Superior temporal gyrus (tissue), 1 donor: ENCODE measurements around the gene PODXL2.
"Not testable (repeated sequence)": the region's sequence is repeated elsewhere in the genome, so short reads cannot be mapped to it uniquely, and the experiment has no call there.

Source experiments
- DNase-seq: peaks from one replicate; pipeline ENCODE4 v3.0.0-alpha.2; 2016; ENCODE audit errors: extremely low spot score

The PODXL2 gene

DNA sequence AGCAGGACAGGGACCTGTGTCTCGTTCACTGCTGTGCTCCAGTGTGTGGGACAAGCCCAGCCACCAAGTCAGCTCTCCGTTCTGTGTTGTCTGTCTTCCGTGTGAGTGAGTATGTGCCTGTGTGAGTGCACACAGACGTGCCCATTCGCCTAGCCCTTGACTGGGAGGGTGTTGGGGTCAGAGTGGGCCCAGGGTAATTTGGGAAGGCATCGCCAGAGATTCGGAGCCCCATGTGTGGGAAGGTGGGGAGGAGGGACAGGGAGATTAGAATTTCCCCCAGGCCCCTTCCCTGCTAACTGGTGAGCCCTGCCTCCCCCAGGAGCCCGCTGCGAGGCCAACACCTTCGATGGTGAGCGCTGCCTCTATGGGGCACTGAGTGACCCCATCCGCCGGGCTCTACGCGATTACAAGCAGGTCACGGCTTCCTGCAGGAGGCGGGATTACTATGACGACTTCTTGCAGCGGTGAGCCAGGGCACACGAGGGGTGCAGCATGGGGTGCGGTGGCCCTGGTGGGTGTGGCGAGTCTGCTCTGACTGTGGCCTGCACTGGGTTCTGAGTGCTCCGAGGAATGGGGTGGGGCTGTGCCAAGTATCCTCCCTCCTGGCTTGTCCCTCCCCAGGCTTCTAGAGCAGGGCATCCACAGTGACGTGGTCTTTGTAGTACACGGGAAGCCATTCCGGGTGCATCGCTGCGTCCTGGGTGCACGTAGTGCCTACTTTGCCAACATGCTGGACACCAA lies 46.8 kb downstream of the PODXL2 start:
- DNase-seq: no peak

GRCh38 chr3:127676456-127676855 lies 47.5 kb downstream of the PODXL2 start:
- no peak for DNase-seq

DNA sequence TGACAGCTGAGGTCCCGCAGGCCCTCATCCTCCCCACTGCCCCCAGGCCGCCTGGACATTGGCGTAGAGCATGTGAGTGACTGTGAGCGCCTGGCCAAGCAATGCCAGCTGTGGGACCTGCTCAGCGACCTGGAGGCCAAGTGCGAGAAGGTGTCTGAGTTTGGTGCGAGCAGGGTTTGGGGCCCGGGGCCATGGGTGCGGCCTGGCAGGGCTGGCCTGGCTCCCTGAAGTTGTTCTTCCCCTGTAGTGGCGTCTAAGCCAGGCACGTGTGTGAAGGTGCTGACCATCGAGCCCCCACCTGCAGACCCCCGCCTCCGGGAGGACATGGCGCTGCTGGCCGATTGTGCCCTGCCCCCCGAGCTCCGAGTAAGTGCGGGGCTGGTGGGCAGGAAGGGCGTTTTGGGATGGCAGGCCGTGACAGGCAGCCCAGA lies 48.0 kb downstream of the PODXL2 start:
- no peak for DNase-seq

GRCh38 chr3:127677541-127678314 lies 48.7 kb downstream of the PODXL2 start:
- no peak for DNase-seq

- DNase-seq: no peak
These were observed 49.3 kb downstream of the PODXL2 start for GRCh38 chr3:127678315-127678599.

DNA sequence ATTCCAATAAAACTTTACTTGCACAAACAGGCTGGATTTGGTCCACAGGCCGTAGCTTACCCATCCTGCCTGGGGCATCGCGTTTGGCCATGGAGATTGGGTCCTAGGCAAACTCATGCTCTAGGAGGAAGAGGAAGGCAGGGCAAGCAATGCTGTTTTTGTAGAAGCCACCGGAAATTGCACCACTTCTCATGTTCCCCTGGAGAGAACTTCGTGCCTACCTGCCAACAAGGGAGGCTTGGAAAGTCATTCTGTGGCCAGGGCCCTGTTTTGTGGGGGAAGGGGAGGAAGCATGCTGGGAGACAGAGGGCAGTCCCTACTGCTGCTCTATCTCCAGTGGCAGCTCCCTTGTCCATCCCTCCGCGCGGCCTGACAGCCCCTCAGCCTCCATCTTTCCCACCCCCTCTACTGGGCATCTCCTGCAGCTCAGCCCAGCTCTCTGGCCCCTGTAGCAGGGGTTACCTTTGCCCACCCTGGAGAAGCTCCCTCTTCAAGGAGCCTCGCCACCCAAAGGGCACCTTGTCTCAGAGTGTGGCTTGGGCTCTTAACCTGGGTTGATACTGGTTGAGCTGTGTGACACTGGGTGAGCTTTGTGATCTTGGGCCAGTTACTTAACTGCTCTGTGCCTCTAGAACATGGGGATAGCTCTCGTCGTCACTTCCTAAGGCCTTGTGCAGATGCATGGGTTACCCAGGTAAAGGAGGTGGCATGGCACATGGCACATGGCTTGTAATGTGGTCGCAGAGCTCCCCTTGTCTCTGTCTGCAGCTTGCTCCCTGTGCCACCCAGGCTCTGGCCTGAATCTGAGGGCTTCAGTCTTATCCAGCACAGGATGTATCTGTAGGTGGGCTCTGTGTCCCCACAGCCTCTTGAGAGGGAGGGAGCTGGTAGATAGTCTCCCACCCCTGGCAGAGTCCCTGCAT lies 49.9 kb downstream of the PODXL2 start:
- DNase-seq: no peak

- no peak for DNase-seq
These were observed 50.7 kb downstream of the PODXL2 start for GRCh38 chr3:127679534-127680145.

DNA sequence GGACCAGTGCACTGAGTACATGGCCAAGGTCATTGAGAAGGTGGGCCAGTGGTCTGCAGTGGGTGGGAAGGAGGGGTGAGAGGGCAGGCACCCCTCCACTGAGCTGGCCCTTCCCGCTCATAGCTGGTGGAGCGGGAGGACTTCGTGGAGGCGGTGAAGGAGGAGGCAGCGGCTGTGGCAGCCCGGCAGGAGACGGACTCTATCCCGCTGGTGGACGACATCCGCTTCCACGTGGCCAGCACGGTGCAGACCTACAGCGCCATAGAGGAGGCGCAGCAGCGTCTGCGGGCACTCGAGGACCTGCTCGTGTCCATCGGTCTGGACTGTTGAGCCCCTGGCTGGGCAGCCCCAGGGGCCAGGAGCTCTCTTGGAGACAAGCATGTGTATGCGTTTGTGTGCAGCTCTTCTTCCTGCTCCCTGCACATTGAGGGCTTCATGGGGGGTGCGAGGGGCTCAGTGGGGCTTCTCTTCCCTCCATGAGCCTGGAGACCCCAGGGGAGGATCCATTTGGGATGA lies 51.2 kb downstream of the PODXL2 start:
- DNase-seq: no peak

GRCh38 chr3:127680798-127681221 lies 51.8 kb downstream of the PODXL2 start:
- no peak for DNase-seq

- not testable (repeated sequence) for DNase-seq
These were observed 53.2 kb downstream of the PODXL2 start for GRCh38 chr3:127682175-127682554.

GRCh38 chr3:127682561-127682960 lies 53.6 kb downstream of the PODXL2 start:
- DNase-seq: no peak

- no peak for DNase-seq
These were observed 56.1 kb downstream of the PODXL2 start for GRCh38 chr3:127684871-127685707.

- DNase-seq: no peak
These were observed 56.9 kb downstream of the PODXL2 start for GRCh38 chr3:127685708-127686511.

- no peak for DNase-seq
These were observed 57.5 kb downstream of the PODXL2 start for GRCh38 chr3:127686512-127686894.

DNA sequence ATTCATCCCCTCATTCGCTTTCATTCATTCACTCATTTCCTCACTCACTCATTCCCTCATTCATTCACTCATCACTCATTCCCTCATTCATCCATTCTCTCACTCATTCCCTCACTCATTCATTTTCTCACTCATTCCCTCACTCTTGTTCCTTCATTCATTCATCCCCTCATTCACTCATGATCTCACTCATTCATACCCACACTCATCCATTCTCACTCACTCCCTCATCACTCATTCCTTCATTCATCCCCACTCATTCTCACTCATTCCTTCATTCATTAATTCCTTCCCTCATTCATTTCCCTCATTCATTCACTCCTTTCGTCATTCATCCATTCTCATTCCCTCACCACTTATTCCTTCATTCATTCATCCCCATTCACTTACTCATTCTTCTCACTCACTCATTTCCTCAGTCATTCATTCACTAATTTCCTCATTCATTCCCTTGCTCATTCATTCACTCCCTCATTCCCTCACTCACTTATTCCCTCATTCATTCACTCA lies 58.3 kb downstream of the PODXL2 start:
- no peak for DNase-seq

GRCh38 chr3:127688022-127688415 lies 59.0 kb downstream of the PODXL2 start:
- no peak for DNase-seq

DNA sequence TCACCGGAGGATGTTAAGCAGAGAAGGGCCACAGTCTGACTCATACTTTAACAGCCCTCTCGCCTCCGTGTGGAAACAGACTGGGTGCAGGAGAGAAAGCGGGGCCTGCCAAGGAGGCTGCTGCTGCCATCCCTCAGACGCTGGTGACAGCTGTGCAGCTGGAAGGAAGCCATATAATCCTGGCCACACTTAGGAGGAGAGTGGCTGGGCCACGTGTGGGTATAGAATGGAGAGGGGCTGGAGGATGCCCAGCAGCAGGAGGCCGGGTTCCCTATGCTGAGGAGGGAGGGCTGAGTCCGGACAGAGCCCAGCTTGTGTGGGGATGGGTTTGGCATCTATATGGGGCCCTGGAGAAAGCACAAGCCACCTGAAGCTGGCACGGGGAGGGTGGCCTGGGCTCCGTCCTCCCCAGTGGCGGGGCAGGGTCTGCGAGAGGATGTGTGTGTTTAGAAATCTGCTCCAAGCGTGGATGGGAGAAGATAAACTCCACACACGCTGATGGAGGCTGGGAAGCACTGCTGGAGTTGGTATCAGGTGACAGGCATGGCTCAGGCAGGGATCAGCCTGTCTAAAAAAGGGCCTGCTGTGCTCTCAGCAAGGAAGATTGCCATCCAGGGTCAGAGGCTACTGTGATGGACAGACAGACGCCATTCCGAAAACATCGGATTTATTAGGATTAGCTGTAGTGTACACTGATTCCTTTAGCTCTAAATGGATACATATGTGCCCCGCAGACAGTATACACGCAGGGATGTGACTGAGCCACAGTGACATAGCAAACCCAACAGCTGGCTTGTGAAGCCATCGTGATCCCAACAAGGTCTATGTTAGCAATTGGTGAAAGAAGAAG lies 59.7 kb downstream of the PODXL2 start:
- peak; percentile 74 for DNase-seq

DNA sequence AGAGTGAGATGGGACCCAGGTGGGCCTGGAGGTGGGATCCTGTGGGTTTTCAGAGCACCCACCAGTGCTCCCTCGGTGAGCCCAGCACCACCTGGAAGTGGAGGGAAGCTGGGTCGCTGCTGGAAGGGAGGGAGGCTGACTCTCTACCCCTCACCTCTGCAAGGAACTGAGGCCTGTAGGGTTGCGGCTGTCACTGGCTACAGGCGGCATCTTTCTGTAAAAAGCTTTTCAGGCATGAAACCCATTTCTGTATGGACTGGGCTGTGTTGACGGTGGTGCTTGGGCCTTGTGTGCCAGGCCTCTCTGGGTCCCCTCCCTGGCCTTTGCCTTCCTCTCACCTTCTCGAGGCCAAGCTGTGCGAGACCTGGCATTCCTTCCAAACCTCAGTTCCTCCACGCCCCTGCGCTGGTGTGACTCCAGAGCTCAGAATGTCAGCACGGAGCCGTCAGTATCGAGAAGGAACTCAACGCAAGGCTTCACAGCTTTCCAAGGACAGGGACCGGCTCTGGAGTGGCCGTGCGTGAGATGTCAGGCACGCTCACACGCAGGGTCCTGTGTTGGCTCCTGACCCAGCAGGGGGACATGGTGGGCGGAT lies 60.4 kb downstream of the PODXL2 start:
- no peak for DNase-seq
